Hepatocyte (in vitro differentiated cells): ENCODE measurements around the gene ADAM15. TPM values are rescaled to one million over a fixed set of nuclear protein-coding genes. Genes with fewer than 3 reads are reported as not detected.

Experiments used
- DNase-seq: peaks from one replicate; pipeline ENCODE4 v3.0.0-alpha.2; 2016; ENCODE audit warnings: low spot score
- H2AFZ ChIP-seq: fragments of 200-600 bp; sonication (generic); 2 replicates; pipeline ENCODE4 v1.6.0; 2016; ENCODE audit warnings: antibody characterized with exemption, mild to moderate bottlenecking
- H3K27ac ChIP-seq: fragments of 200-600 bp; sonication (generic); 2 replicates; pipeline ENCODE4 v1.5.1; 2016; ENCODE audit warnings: mild to moderate bottlenecking
- H3K27me3 ChIP-seq: fragments of 200-600 bp; sonication (generic); 2 replicates; pipeline ENCODE4 v1.6.1; 2016
- H3K36me3 ChIP-seq: fragments of 200-600 bp; sonication (generic); replicated peaks from 2 replicates; pipeline ENCODE4 v1.5.1; 2016; ENCODE audit warnings: low read depth; ENCODE audit not compliant: insufficient read depth
- H3K4me1 ChIP-seq: fragments of 200-600 bp; sonication (generic); 2 replicates; pipeline ENCODE4 v1.5.1; 2016; ENCODE audit warnings: mild to moderate bottlenecking, moderate library complexity; ENCODE audit not compliant: insufficient read depth
- H3K4me2 ChIP-seq: fragments of 200-600 bp; sonication (generic); 2 replicates; pipeline ENCODE4 v1.6.0; 2016
- H3K4me3 ChIP-seq: fragments of 200-600 bp; sonication (generic); 2 replicates; pipeline ENCODE4 v1.5.1; 2016; ENCODE audit warnings: mild to moderate bottlenecking
- H3K79me2 ChIP-seq: fragments of 200-600 bp; sonication (generic); 2 replicates; pipeline ENCODE4 v1.6.0; 2017; ENCODE audit warnings: mild to moderate bottlenecking
- H3K9me2 ChIP-seq: fragments of 200-600 bp; sonication (generic); replicated peaks from 2 replicates; pipeline ENCODE4 v1.6.0; 2017; ENCODE audit warnings: mild to moderate bottlenecking; ENCODE audit not compliant: insufficient read depth
- H3K9me3 ChIP-seq: fragments of 200-600 bp; sonication (generic); 2 replicates; pipeline ENCODE4 v1.5.1; 2016; ENCODE audit warnings: low read depth, mild to moderate bottlenecking
- H4K20me1 ChIP-seq: fragments of 200-600 bp; sonication (generic); 2 replicates; pipeline ENCODE4 v1.6.0; 2016; ENCODE audit warnings: mild to moderate bottlenecking; ENCODE audit not compliant: insufficient read depth, poor library complexity, severe bottlenecking
- CTCF ChIP-seq: fragments of 200-600 bp; sonication (generic); IDR thresholded peaks from 2 replicates; pipeline ENCODE4 v1.5.1; 2016; ENCODE audit warnings: antibody characterized with exemption, mild to moderate bottlenecking; ENCODE audit not compliant: poor library complexity
- EZH2 ChIP-seq: fragments of 200-600 bp; sonication (generic); IDR thresholded peaks from 2 replicates; pipeline ENCODE4 v1.6.1; 2016; ENCODE audit warnings: antibody characterized with exemption, mild to moderate bottlenecking, borderline replicate concordance
- EZH2phosphoT487 ChIP-seq: fragments of 200-600 bp; sonication (generic); IDR thresholded peaks from one replicate; pipeline ENCODE4 v1.6.1; 2018; ENCODE audit warnings: antibody characterized with exemption, mild to moderate bottlenecking, low read depth, moderate library complexity; ENCODE audit not compliant: unreplicated experiment, severe bottlenecking
- WGBS: methylation state at CpG from one replicate; pipeline ENCODE4 v1.1.6; 2016; ENCODE audit warnings: low lambda C conversion rate; ENCODE audit errors: missing lambda C conversion rate; 5-methylcytosine and 5-hydroxymethylcytosine counted together
- polyA plus RNA-seq: library from polyadenylated mRNA; unstranded; fragments of >200 nt; fragmentation: Nextera tagmentation; extraction: Ambion mirVana; gene quantifications from 2 replicates; pipeline ENCODE4 v1.2.1, GENCODE V29; 2016
- total RNA-seq: library from RNA; depleted of rRNA; stranded (reverse); fragments of >200 nt; gene quantifications from 2 replicates; pipeline ENCODE4 v1.2.3, GENCODE V29; 2014

ADAM15 gene
- total and polyA plus RNA-seq, 2 experiments from 2014 or later = 55.7 to 108 TPM

DNA sequence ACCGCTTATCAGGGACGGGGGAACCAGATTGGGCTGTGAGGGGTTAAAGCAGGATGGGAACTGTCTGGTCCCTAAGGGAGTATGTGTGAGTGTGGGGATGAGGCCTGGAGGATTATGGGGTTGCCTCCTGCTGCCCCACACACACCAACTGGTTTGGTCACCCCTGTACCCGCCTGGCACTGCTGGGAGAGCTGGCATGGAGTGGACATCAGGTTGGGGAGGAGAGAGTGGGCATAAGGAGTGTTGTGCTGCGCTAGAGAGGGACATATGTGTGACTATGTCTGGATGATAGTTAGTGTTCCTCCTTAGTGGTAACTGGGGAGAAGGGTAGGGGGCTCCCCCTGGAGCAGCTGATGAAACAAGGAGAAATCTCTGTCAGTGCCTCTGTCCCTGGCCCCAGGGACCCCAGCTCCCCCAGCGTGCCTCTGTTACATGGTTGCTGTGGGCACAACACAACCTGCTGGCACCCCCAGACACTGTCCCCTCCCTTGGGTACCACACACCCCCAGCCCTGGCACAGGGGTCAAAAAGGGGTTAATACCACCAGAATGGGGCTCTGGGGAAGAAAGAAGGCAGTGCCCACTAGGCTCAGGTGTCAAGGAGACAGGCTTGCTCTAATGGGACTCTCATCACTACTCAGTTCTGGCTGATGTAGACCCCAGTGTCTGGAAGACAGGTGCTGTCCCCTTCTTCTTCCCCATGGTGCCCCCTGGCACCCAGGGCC lies 46.6 kb upstream of the ADAM15 start:
- peaks cover 24% of the 10 kb centered on the region for H3K4me1 ChIP-seq
- no peak overlapping the region for H2AFZ ChIP-seq

GRCh38 chr1:155005076-155006011 lies 45.8 kb upstream of the ADAM15 start:
- WGBS = 94% methylated on average over 12 of the region's 17 CpGs
- no peak for TF ChIP-seq CTCF
- TF ChIP-seq EZH2phosphoT487 = no peak
- no peak for TF ChIP-seq EZH2
- DNase-seq = no peak
- Histone ChIP-seq H3K4me2 (peak overlapping the region; percentile 95), H3K4me3 (no peak overlapping the region), H3K27me3 (no peaks in the 10 kb centered on the region), H3K9me2 (no peaks in the 10 kb centered on the region), H3K36me3 (no peaks in the 10 kb centered on the region), H3K4me1 (peaks cover 27% of the 10 kb centered on the region), H4K20me1 (peaks cover 12% of the 10 kb centered on the region), H3K79me2 (peaks cover 76% of the 10 kb centered on the region), H3K9me3 (no peaks in the 10 kb centered on the region), H2AFZ (no peak overlapping the region), H3K27ac (peak overlapping the region; percentile 92)

More for the DNA sequence above, 46.6 kb upstream of the ADAM15 start:
- DNase-seq = no peak
- Histone ChIP-seq H3K36me3 (no peaks in the 10 kb centered on the region), H4K20me1 (peaks cover 11% of the 10 kb centered on the region), H3K27me3 (no peaks in the 10 kb centered on the region), H3K4me2 (peak overlapping the region; percentile 95), H3K9me2 (no peaks in the 10 kb centered on the region), H3K4me3 (peak overlapping the region; percentile 94), H3K9me3 (no peaks in the 10 kb centered on the region), H3K27ac (peak overlapping the region; percentile 92), H3K79me2 (peaks cover 68% of the 10 kb centered on the region)
- no peak for TF ChIP-seq EZH2
- 49% methylated on average over 5 of the region's 5 CpGs for WGBS

DNA sequence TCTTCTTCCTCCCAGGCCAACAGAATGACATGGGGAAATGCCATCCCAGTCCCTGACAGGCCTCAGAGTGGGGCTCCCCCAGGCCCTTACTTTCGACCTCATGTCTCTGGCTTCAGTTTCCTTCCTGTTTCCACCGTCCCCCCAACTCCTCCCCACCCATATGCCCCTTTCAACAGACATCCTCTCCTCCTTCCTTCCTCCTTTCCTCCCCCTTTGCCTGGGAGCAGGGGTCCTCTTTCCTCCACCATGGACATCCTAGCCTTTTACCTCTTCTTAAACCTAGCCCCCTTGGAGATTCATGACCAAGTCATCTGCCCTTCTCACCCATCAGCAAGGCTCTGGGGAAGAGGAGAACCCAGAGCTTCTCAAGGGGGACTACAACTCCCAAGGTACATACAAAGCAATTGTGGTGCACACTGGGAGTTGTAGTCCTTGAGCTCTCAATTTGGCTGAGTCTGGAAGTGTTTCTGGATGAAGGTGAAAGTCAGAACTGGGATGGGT lies 44.5 kb upstream of the ADAM15 start:
- H3K36me3 ChIP-seq = no peaks in the 10 kb centered on the region
- DNase-seq = no peak

More for the DNA sequence above, 44.5 kb upstream of the ADAM15 start:
- H3K9me2 ChIP-seq = no peaks in the 10 kb centered on the region
- peaks cover 12% of the 10 kb centered on the region for H4K20me1 ChIP-seq
- H2AFZ ChIP-seq = no peak overlapping the region
- TF ChIP-seq EZH2phosphoT487 (no peak), CTCF (no peak), EZH2 (no peak)
- no peak overlapping the region for H3K4me3 ChIP-seq
- 92% methylated on average over 2 of the region's 2 CpGs for WGBS
- no peak overlapping the region for H3K27ac ChIP-seq
- peaks cover 86% of the 10 kb centered on the region for H3K79me2 ChIP-seq
- peak overlapping the region; percentile 65 for H3K4me2 ChIP-seq
- no peaks in the 10 kb centered on the region for H3K27me3 ChIP-seq
- peaks cover 37% of the 10 kb centered on the region for H3K4me1 ChIP-seq
- no peaks in the 10 kb centered on the region for H3K9me3 ChIP-seq
